Measurements from ENCODE around the gene ARL5A. TPM values are rescaled to one million over a fixed set of nuclear protein-coding genes. Genes with fewer than 3 reads are reported as not detected.
A peak's percentile ranks its signal among the peaks of the same experiment; 100 is the strongest.

ARL5A gene
- total RNA-seq, 1 donor from 2014 or later: 21.9 TPM

DNA sequence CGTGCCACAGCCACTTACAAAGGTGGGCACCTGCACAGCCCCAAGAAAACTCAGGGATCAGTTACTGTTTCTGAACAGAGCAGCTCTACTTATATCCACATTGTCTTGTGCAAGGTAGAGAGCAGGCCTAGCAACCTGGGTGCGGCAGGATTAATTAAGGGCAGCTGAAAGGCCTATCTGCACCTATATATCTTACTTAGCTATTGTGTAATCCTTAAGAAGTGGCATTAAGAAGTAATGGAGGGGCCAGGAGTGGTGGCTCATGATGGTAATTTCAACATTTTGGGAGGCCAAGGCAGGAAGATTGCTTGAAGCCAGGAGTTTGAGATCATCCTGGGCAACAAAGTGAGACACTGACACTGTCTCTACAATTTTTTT, 12.8 kb upstream of the ARL5A start:
- Histone ChIP-seq H3K4me1 (ENCODE audit: control insufficient read depth in 3 of 3, insufficient read depth in 3 of 3, low read length in 3 of 3) (peaks cover 0 to 4% (median 4%) of the 10 kb centered on the region in 3 donors), H3K9ac (ENCODE audit: low read depth in 1 of 3, low read length in 3 of 3) (no peak overlapping the region), H3K36me3 (ENCODE audit: control insufficient read depth in 3 of 3, insufficient read depth in 3 of 3, low read length in 3 of 3) (no peaks in the 10 kb centered on the region), H3K4me3 (ENCODE audit: low read length in 3 of 3) (no peak overlapping the region), H3K9me3 (ENCODE audit: control insufficient read depth in 3 of 3, low read length in 3 of 3) (no peaks in the 10 kb centered on the region), H3K27ac (ENCODE audit: low read depth, low read length) (no peak overlapping the region), H3K27me3 (ENCODE audit: control insufficient read depth in 3 of 3, insufficient read depth in 3 of 3, low read length in 3 of 3) (no peaks in the 10 kb centered on the region)

DNA sequence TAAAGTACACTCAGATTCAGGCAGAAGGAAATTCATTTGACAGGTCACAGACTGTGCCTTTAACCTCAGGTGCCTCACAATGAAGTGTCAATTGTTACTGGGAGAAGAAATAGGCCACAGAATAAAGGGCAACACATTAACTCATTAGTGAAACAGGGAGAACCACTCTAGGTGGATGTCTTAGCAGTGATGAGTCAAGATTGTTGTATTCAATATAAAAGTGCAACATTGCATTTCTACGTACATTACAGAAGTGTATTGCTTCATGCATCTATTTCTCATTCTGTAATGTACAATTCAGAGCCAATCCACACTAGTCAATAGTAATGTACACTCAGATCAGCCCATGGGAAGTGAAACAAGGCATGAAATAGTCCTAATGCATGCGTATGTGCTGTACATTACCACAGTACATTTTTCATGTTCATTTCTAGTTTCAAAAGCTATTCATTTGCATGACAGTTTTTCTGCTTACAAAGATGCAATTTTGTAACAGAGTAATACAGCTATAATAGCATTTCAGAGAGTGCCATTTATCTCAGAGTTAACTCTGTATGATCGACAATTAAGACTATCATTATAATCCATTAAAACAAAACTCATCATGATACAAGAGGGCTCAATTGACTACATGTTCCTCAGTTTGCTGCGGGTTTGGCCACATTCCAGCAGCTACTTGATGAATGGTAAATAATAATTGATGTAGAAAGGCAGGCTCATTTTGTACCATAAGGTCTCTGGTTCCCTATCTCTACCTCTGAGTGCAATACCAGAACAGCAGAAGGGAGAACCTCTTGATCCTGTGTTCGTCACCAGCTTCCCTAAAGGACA, 12.2 kb upstream of the ARL5A start:
- no peaks in the 10 kb centered on the region for H3K9me3 ChIP-seq (ENCODE audit: control insufficient read depth in 3 of 3, low read length in 3 of 3)
- H3K9ac ChIP-seq (ENCODE audit: low read depth in 1 of 3, low read length in 3 of 3): no peak overlapping the region
- no peak overlapping the region for H3K27ac ChIP-seq (ENCODE audit: low read depth, low read length)
- peaks cover 0 to 4% (median 4%) of the 10 kb centered on the region in 3 donors for H3K4me1 ChIP-seq (ENCODE audit: control insufficient read depth in 3 of 3, insufficient read depth in 3 of 3, low read length in 3 of 3)
- no peaks in the 10 kb centered on the region for H3K27me3 ChIP-seq (ENCODE audit: control insufficient read depth in 3 of 3, insufficient read depth in 3 of 3, low read length in 3 of 3)
- H3K36me3 ChIP-seq (ENCODE audit: control insufficient read depth in 3 of 3, insufficient read depth in 3 of 3, low read length in 3 of 3): no peaks in the 10 kb centered on the region
- H3K4me3 ChIP-seq (ENCODE audit: low read length in 3 of 3): no peak overlapping the region

DNA sequence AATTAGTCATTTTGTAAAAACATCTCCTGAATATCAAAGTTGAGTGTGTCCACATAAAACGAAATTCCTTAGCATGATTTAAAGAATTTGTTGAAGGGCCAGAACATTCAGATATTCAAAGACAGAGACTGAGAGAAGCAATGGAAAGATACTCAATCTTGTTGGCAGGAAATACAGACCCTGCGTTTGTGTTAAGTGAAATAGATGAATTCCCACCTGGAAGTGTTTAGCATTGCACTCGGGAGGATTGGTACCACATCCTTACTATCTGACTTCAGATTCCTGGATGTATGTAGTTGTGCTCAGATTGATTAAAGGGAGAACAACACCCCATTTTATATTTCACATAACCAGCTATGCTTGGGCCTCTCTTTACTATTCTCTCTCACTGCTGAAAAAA, 9.7 kb upstream of the ARL5A start:
- no peaks in the 10 kb centered on the region for H3K27me3 ChIP-seq (ENCODE audit: control insufficient read depth in 3 of 3, insufficient read depth in 3 of 3, low read length in 3 of 3)
- H3K4me3 ChIP-seq (ENCODE audit: low read length in 3 of 3): no peak overlapping the region
- no peaks in the 10 kb centered on the region for H3K36me3 ChIP-seq (ENCODE audit: control insufficient read depth in 3 of 3, insufficient read depth in 3 of 3, low read length in 3 of 3)
- H3K9ac ChIP-seq (ENCODE audit: low read depth in 1 of 3, low read length in 3 of 3): no peak overlapping the region
- no peaks in the 10 kb centered on the region for H3K4me1 ChIP-seq (ENCODE audit: control insufficient read depth in 3 of 3, insufficient read depth in 3 of 3, low read length in 3 of 3)
- H3K27ac ChIP-seq (ENCODE audit: low read depth, low read length): no peak overlapping the region
- no peaks in the 10 kb centered on the region for H3K9me3 ChIP-seq (ENCODE audit: control insufficient read depth in 3 of 3, low read length in 3 of 3)

DNA sequence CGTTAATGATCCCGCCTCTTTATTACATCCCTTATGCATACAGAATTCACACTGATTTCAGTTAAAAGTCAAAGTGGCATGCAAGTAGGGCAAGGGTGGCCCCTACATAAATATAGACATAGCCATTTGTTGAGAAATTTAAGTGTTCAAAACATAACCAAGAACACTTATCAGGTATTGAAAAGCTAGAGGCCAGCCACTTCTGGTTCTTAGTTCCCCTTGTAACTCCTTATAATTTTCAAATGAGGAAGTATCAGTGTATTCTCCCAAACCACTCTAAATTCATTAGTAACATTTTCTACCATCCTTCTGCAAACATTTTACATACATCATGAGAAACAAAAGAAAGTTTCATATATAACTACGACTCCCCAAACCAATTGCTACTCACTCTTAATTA, 5.8 kb upstream of the ARL5A start:
- Histone ChIP-seq H3K4me3 (ENCODE audit: low read length in 3 of 3) (no peak overlapping the region), H3K27ac (ENCODE audit: low read depth, low read length) (no peak overlapping the region), H3K27me3 (ENCODE audit: control insufficient read depth in 3 of 3, insufficient read depth in 3 of 3, low read length in 3 of 3) (no peaks in the 10 kb centered on the region), H3K9me3 (ENCODE audit: control insufficient read depth in 3 of 3, low read length in 3 of 3) (no peaks in the 10 kb centered on the region), H3K36me3 (ENCODE audit: control insufficient read depth in 3 of 3, insufficient read depth in 3 of 3, low read length in 3 of 3) (no peaks in the 10 kb centered on the region), H3K9ac (ENCODE audit: low read depth in 1 of 3, low read length in 3 of 3) (no peak overlapping the region), H3K4me1 (ENCODE audit: control insufficient read depth in 3 of 3, insufficient read depth in 3 of 3, low read length in 3 of 3) (peaks cover 0 to under 1% (median under 1%) of the 10 kb centered on the region in 3 donors)

DNA sequence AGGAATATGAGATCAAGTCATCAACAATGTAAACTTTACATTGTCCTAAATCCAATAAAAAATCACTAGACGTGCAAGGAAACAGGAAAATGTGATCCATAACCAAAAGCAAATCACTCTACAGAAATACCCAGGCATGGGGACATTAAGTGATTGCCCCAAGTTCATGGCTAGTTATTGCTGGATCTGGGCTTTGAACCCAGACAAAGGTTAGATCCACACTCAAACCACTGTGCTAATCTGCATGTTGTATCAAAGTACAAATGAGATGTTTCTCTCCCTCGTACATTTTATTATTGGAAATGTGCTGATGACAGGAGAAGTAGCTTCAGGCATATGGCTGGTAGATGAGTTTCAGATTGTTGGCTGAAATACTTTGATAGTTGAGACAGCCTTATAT, 2.7 kb upstream of the ARL5A start:
- Histone ChIP-seq H3K4me1 (ENCODE audit: control insufficient read depth in 3 of 3, insufficient read depth in 3 of 3, low read length in 3 of 3) (peaks cover 10 to 20% (median 20%) of the 10 kb centered on the region in 3 donors), H3K36me3 (ENCODE audit: control insufficient read depth in 3 of 3, insufficient read depth in 3 of 3, low read length in 3 of 3) (no peaks in the 10 kb centered on the region), H3K9ac (ENCODE audit: low read depth in 1 of 3, low read length in 3 of 3) (no peak overlapping the region), H3K27ac (ENCODE audit: low read depth, low read length) (no peak overlapping the region), H3K9me3 (ENCODE audit: control insufficient read depth in 3 of 3, low read length in 3 of 3) (no peaks in the 10 kb centered on the region), H3K4me3 (ENCODE audit: low read length in 3 of 3) (no peak overlapping the region), H3K27me3 (ENCODE audit: control insufficient read depth in 3 of 3, insufficient read depth in 3 of 3, low read length in 3 of 3) (no peaks in the 10 kb centered on the region)

DNA sequence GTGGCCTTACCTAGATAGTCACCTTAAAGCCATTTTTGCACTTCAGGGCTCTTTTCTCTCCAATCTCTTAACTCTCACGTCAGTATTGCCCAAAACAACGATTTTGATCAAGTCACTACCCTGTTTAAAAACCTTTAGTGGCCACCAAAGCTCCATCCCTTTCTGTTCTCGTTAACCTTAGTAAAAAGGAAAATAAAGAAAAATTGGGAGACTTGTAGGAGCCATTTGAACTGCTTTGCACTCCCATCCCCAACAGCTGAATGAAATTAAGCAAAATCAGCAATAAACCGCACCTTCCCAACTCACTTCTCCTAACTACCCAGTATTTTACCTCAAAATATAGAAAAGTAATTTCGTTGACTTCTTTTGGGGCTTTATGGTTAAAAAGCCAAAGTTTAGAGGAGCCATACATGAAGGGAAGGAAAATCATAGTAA, 686 bp upstream of the ARL5A start:
- peak overlapping the region; percentile 87 for H3K27ac ChIP-seq (ENCODE audit: low read depth, low read length)
- H3K9ac ChIP-seq (ENCODE audit: low read depth in 1 of 3, low read length in 3 of 3): peak overlapping the region; percentile 64 to 78 (median 73)
- H3K4me3 ChIP-seq (ENCODE audit: low read length in 3 of 3): peak overlapping the region; percentile 84 to 91 (median 85)
- H3K36me3 ChIP-seq (ENCODE audit: control insufficient read depth in 3 of 3, insufficient read depth in 3 of 3, low read length in 3 of 3): no peaks in the 10 kb centered on the region
- H3K4me1 ChIP-seq (ENCODE audit: control insufficient read depth in 3 of 3, insufficient read depth in 3 of 3, low read length in 3 of 3): peaks cover 10 to 30% (median 23%) of the 10 kb centered on the region in 3 donors
- H3K27me3 ChIP-seq (ENCODE audit: control insufficient read depth in 3 of 3, insufficient read depth in 3 of 3, low read length in 3 of 3): no peaks in the 10 kb centered on the region
- H3K9me3 ChIP-seq (ENCODE audit: control insufficient read depth in 3 of 3, low read length in 3 of 3): no peaks in the 10 kb centered on the region

DNA sequence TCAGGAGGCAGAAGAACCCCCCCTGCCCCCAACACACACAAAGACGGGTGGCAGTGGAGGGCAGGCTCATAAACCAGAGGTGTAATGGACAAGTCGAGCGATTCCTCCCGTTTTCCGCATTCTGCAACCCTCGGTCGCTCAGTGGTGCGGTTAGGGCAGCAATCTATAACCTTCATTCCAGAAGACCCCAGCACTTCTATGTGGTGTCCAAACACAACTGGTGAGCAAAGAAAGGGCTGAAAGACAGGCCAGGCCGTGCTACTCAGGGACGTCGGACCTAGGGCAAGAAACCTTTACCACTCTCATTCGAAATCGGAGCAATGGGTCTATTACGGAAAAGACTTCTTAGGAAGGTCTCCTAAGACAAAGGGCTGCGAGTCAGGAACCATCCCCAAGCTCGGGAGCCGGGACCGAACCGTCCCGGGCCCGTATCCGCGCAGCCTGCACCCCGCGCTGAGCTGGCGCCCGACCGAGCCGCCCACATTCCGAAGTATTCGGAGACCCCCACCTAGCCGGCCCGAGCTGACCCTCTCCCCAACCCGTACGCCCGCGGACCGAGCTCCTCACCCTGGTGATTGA, 568 bp downstream of the ARL5A start:
- Histone ChIP-seq H3K4me1 (ENCODE audit: control insufficient read depth in 3 of 3, insufficient read depth in 3 of 3, low read length in 3 of 3) (peaks cover 16 to 36% (median 30%) of the 10 kb centered on the region in 3 donors), H3K4me3 (ENCODE audit: low read length in 3 of 3) (peak overlapping the region; percentile 85 to 96 (median 91)), H3K27me3 (ENCODE audit: control insufficient read depth in 3 of 3, insufficient read depth in 3 of 3, low read length in 3 of 3) (no peaks in the 10 kb centered on the region), H3K36me3 (ENCODE audit: control insufficient read depth in 3 of 3, insufficient read depth in 3 of 3, low read length in 3 of 3) (no peaks in the 10 kb centered on the region), H3K9me3 (ENCODE audit: control insufficient read depth in 3 of 3, low read length in 3 of 3) (no peaks in the 10 kb centered on the region), H3K9ac (ENCODE audit: low read depth in 1 of 3, low read length in 3 of 3) (peak overlapping the region; percentile 87 to 90 (median 89)), H3K27ac (ENCODE audit: low read depth, low read length) (peak overlapping the region; percentile 87)

DNA sequence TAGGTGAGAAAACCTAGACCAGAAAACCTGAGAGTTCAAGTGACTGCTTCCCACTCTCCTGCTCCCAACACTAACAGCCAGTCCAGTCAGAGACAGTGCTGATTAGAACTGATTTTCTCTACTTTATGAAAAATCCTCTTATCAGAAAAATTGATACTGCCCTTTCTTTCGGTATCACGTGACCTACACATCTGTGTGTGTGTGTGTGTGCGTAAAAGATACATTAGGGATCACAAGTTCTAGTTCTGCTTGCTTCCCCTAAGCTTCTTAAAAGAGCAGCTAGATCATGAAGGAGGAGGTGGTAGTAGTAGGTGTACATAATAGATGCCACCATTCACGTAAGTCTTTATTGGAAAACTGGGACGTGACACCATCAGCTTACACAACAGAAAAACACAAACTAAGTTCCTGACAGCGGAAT, 1.5 kb downstream of the ARL5A start:
- H3K4me3 ChIP-seq (ENCODE audit: low read length in 3 of 3): peak overlapping the region; percentile 85 to 96 (median 91)
- H3K9me3 ChIP-seq (ENCODE audit: control insufficient read depth in 3 of 3, low read length in 3 of 3): no peaks in the 10 kb centered on the region
- peaks cover 16 to 36% (median 30%) of the 10 kb centered on the region in 3 donors for H3K4me1 ChIP-seq (ENCODE audit: control insufficient read depth in 3 of 3, insufficient read depth in 3 of 3, low read length in 3 of 3)
- peak overlapping the region; percentile 87 for H3K27ac ChIP-seq (ENCODE audit: low read depth, low read length)
- no peaks in the 10 kb centered on the region for H3K36me3 ChIP-seq (ENCODE audit: control insufficient read depth in 3 of 3, insufficient read depth in 3 of 3, low read length in 3 of 3)
- H3K27me3 ChIP-seq (ENCODE audit: control insufficient read depth in 3 of 3, insufficient read depth in 3 of 3, low read length in 3 of 3): no peaks in the 10 kb centered on the region
- H3K9ac ChIP-seq (ENCODE audit: low read depth in 1 of 3, low read length in 3 of 3): peak overlapping the region; percentile 87 to 90 (median 89)

DNA sequence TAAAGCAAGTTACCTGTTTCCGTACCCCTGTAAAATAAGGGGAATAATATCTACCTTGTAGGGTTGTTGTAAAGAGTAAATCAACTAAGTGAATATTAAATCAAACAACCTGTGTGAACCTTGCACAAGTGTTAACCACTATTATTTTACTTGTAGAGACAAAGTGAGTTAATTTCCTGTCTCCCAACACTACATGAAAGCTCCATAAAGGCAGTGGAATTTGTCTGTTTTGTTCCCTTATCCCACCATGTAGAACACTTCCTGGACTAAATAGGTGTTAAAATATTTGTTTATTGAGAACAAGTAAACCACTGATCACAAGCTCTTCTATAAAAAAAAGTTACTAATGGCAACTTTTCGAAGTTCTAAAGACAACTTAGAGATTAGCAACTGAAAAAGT, 3.3 kb downstream of the ARL5A start:
- Histone ChIP-seq H3K27ac (ENCODE audit: low read depth, low read length) (no peak overlapping the region), H3K4me1 (ENCODE audit: control insufficient read depth in 3 of 3, insufficient read depth in 3 of 3, low read length in 3 of 3) (peaks cover 16 to 36% (median 30%) of the 10 kb centered on the region in 3 donors), H3K36me3 (ENCODE audit: control insufficient read depth in 3 of 3, insufficient read depth in 3 of 3, low read length in 3 of 3) (peaks cover 0 to 2% (median 0%) of the 10 kb centered on the region in 3 donors), H3K9me3 (ENCODE audit: control insufficient read depth in 3 of 3, low read length in 3 of 3) (no peaks in the 10 kb centered on the region), H3K27me3 (ENCODE audit: control insufficient read depth in 3 of 3, insufficient read depth in 3 of 3, low read length in 3 of 3) (no peaks in the 10 kb centered on the region), H3K9ac (ENCODE audit: low read depth in 1 of 3, low read length in 3 of 3) (no peak overlapping the region), H3K4me3 (ENCODE audit: low read length in 3 of 3) (no peak overlapping the region)

DNA sequence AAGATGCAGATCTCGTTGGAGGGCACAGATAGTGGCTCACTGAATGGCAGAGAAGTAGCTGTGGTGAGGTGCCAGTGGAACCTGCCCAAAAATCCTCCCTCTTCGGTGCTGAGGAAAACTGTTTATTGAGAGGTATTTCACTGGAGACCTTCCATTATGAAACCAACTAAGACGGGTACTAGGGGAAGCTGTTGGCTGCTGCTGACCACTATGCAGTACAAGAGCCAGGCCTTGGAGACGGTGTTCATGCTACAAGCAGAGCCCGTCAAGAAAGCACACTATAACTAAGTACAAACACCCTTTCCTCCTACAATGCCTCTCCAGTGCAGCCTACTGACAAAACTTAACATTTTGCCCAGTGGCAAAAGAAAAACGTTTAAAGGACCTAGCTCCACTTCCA, 4.6 kb downstream of the ARL5A start:
- H3K27me3 ChIP-seq (ENCODE audit: control insufficient read depth in 3 of 3, insufficient read depth in 3 of 3, low read length in 3 of 3): no peaks in the 10 kb centered on the region
- peaks cover 0 to 2% (median 0%) of the 10 kb centered on the region in 3 donors for H3K36me3 ChIP-seq (ENCODE audit: control insufficient read depth in 3 of 3, insufficient read depth in 3 of 3, low read length in 3 of 3)
- no peak overlapping the region for H3K27ac ChIP-seq (ENCODE audit: low read depth, low read length)
- H3K9ac ChIP-seq (ENCODE audit: low read depth in 1 of 3, low read length in 3 of 3): peak overlapping the region; percentile 1 to 57 (median 20)
- H3K9me3 ChIP-seq (ENCODE audit: control insufficient read depth in 3 of 3, low read length in 3 of 3): no peaks in the 10 kb centered on the region
- peak overlapping the region; percentile 6 to 34 (median 18) for H3K4me3 ChIP-seq (ENCODE audit: low read length in 3 of 3)
- peaks cover 16 to 32% (median 26%) of the 10 kb centered on the region in 3 donors for H3K4me1 ChIP-seq (ENCODE audit: control insufficient read depth in 3 of 3, insufficient read depth in 3 of 3, low read length in 3 of 3)

All from skeletal muscle tissue (tissue), 4 donors.